Dendritic cell treated with granulocyte-macrophage colony-stimulating factor and Interleukin-4, amounts not matched to agents 40 ng/mL and 50 ng/mL, for 4 days (primary cell): ENCODE measurements around the gene RASSF1.
A peak's percentile ranks its signal among the peaks of the same experiment; 100 is the strongest.

Experiments
- H3K27ac Mint-ChIP-seq: one replicate; pipeline ENCODE4 v1.8.0; 2022; ENCODE audit warnings: mild to moderate bottlenecking, mixed read lengths
- H3K27me3 Mint-ChIP-seq: one replicate; pipeline ENCODE4 v1.8.0; 2022; ENCODE audit warnings: mild to moderate bottlenecking, mixed read lengths
- H3K36me3 Mint-ChIP-seq: one replicate; pipeline ENCODE4 v1.8.0; 2022; ENCODE audit warnings: low read depth, mixed read lengths
- H3K4me1 Mint-ChIP-seq: one replicate; pipeline ENCODE4 v1.8.0; 2022; ENCODE audit warnings: low read depth, mixed read lengths
- H3K4me3 Mint-ChIP-seq: one replicate; pipeline ENCODE4 v1.8.0; 2022; ENCODE audit warnings: mild to moderate bottlenecking, moderate library complexity, mixed read lengths
- H3K9me3 Mint-ChIP-seq: one replicate; pipeline ENCODE4 v1.8.0; 2022; ENCODE audit warnings: mixed read lengths
- intact Hi-C: fragments of 100-400 bp; cut with micrococcal nuclease; formaldehyde crosslinking; loops from one replicate; pipeline ENCODE4 v1.15.0; 2022

RASSF1 gene

DNA sequence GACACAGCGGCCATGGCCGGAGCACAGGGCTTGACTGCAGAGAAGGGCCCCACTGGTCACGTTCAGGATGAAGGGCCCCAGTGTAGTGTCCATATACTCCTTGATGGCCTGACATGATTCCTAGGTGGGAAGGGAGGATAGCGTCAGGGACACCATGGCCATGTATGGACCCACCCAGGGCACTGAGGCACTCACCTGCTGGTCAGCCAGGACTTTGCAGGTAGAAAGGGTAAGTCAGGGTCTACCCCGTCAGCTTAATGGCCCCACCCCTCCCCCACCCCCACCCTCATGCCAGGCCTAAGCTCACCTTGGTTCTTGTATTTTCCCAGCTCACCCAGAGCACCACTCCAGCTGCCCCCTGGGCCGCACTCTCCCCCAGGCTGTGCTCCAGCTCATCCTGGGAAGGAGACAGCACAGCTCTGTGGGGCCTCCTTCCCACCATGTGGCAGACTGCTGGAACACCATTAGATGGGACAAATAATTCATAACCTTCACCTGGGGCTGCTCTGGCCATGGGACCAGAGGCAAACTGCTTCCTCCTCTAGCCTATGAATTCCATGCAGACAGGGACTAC, 39.9 kb downstream of the RASSF1 start:
- Mint-ChIP-seq H3K4me1 (peaks cover 41% of the 10 kb centered on the region), H3K27me3 (no peaks in the 10 kb centered on the region), H3K27ac (peak overlapping the region; percentile 96), H3K36me3 (peaks cover 19% of the 10 kb centered on the region), H3K4me3 (peak overlapping the region; percentile 86), H3K9me3 (no peaks in the 10 kb centered on the region)
- intact Hi-C loops: no loop called here

DNA sequence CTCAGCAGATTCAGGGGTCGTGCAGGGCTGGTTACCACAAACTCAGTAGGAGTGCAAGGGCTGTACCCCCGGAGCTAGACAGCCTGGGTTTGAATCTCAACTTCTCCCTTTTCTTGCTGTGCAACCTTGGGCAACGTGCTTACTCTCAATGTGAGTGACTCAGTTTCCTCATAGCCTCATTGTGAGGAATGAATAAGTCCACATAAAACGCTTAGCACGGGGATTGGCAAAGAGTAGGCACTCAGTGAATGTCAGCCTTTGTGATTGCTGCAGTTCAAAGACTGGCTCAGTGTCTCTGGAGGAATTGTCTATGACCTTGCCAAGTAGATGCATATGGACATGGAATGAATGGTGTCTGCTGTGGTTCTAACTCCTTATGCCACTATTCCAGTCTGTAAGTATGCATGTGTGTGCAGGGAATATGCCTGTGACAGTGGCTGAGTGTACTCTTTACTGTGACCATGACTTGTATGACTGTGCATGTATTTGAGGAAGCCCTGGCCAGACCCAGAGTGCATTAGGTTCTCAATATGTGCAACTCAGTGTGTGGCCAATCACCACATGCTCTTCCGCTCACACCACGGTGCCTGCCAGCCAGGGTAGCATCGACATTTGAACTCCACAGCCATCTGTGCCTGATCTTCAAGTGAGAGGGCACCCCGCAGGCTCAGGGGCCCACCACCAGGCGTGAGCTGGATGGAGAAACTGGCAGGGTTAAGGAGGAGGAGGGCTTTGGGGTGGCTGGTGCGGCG, 40.5 kb downstream of the RASSF1 start:
- Mint-ChIP-seq H3K36me3 (peaks cover 19% of the 10 kb centered on the region), H3K4me1 (peaks cover 41% of the 10 kb centered on the region), H3K27ac (peak overlapping the region; percentile 96), H3K9me3 (no peaks in the 10 kb centered on the region), H3K4me3 (peak overlapping the region; percentile 86), H3K27me3 (no peaks in the 10 kb centered on the region)
- intact Hi-C loops: loop anchor here (1.0 kb wide), 1 partner anchor 21 kb away; no protein-coding TSS in a partner anchor

DNA sequence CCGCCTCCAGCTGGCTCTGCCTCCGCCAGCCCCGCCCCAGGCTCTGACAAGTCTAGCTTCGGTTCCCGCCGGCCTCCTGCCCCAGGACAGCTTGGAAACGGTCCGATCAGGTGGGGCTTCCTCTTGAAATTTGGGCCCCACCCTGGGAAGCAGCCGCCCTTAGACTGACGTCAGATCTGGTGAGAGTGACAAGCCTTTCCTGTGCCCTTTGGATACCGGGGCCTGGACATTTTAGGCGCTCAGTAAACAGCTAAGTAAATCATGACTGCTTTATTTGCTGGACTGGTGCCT, 41.1 kb downstream of the RASSF1 start:
- intact Hi-C loops: loop anchor here (1.0 kb wide), 1 partner anchor 22 kb away; no protein-coding TSS in a partner anchor
- Mint-ChIP-seq H3K36me3 (peaks cover 19% of the 10 kb centered on the region), H3K9me3 (no peaks in the 10 kb centered on the region), H3K27ac (peak overlapping the region; percentile 96), H3K4me1 (peaks cover 41% of the 10 kb centered on the region), H3K27me3 (no peaks in the 10 kb centered on the region), H3K4me3 (peak overlapping the region; percentile 86)

GRCh38 chr3:50298836-50299637, 41.6 kb downstream of the RASSF1 start, which contains the start of the genes HYAL3 and NAA80:
Gene HYAL3 (minus strand): TSS chr3:50299405. CDS start chr3:50295602, 3,803 bp downstream.
Gene NAA80 (minus strand): TSS chr3:50299405. CDS start chr3:50297463, 1,942 bp downstream.
- intact Hi-C loops: loop anchor here (1.0 kb wide), 1 partner anchor 22 kb away; no protein-coding TSS in a partner anchor
- H3K27ac Mint-ChIP-seq: peak within 1 kb of the TSS; percentile 96
- no peaks in the 10 kb centered on the region for H3K27me3 Mint-ChIP-seq
- H3K36me3 Mint-ChIP-seq: peaks cover 19% of the 10 kb centered on the region
- peak within 1 kb of the TSS; percentile 86 for H3K4me3 Mint-ChIP-seq
- no peaks in the 10 kb centered on the region for H3K9me3 Mint-ChIP-seq
- H3K4me1 Mint-ChIP-seq: peaks cover 41% of the 10 kb centered on the region

DNA sequence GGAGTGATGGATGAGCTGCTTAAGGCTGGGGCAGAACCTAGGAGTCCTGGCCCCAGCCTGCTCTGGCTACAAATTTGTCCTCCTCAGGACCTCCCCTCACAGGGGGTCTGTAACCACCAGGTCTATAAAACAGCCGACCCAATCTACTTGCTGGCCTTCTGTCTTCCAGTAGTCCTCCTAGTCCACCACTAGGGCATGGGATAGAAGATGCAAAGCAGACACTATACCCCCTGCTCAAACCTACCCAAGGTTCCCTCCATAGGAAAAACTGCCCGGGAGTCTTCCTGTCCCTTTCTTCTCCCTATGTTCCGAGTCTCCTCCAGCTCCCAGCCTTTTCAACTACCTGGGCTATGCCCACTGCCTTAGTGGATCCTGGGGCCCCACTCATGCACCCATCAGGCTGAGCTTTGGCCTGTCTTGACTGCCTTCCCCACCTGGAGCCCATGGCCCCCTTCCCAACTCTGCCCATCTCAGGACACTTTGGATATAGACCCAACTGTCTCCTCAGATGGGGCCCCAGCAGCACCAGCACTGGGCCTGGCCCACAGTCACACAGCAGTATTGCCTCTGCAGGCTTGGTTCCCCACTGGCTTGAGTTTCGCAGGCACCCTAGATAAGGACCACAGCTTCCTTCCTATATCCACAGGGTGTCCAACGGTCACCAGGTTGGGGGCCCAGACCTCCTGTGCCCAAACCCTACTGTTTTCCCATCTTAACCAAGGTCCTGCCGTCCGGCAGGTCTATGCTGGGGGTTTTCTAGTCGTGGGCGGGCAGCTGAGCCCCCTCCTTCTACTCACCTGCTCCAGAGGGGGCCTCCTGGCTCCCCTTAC, 42.5 kb downstream of the RASSF1 start:
- intact Hi-C loops: no loop called here
- Mint-ChIP-seq H3K36me3 (peaks cover 19% of the 10 kb centered on the region), H3K9me3 (no peaks in the 10 kb centered on the region), H3K4me1 (peaks cover 37% of the 10 kb centered on the region), H3K27me3 (no peaks in the 10 kb centered on the region), H3K27ac (peak overlapping the region; percentile 96), H3K4me3 (peak overlapping the region; percentile 86)

DNA sequence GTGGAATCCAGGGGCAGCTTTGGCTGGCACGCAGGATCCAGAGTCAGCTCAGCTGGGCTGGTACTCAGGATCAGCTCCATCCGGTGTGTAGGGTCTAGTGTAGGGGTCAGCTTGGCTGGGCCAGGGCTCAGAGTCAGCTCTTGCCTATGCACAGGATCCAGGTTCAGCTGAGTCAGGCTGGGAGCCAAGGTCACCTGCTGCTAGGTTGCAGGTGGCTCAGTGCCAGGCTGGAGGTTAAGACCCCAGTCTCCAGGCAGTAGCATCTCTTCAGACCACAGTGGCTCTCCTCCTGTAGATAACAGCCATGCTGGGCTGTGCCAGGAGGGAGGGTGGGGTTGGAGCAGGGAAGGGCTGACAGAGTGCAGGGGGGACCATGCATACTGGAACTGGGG, 43.3 kb downstream of the RASSF1 start:
- no peak overlapping the region for H3K4me3 Mint-ChIP-seq
- H3K9me3 Mint-ChIP-seq: no peaks in the 10 kb centered on the region

DNA sequence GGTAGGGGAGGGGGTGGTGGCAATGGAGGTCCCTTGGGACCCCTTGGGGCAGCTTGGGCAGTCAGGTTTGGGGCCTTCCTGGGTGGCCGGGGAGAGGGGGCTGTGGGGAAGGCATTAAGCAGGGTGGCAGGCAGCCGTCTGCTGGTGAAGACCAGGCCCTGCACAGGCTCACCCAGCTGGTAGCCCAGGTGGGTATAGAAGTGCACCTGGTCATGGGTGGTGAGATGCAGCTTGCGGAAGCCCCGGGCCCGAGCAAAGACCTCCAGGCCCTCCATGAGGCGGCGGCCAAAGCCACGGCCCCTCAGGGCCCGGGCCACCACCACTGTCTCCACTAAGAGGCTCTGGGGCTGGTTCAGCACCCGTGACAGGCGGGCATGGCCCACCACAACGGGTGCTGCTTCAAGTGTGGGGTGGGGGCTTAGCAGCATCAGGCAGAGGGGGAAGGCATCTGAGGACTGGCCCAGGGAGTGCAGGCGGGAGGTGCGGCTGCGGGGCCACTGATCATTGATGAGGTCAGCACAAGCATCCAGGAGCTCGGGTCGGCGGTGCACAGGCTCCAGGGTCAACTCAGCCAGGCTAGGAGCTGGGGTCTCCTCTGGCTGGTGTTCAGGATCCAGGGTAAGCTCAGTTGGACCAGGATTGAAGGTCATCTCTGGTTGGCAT, 43.8 kb downstream of the RASSF1 start:
- peaks cover 19% of the 10 kb centered on the region for H3K36me3 Mint-ChIP-seq
- no peaks in the 10 kb centered on the region for H3K27me3 Mint-ChIP-seq
- no peaks in the 10 kb centered on the region for H3K9me3 Mint-ChIP-seq
- H3K4me3 Mint-ChIP-seq: no peak overlapping the region
- no peak overlapping the region for H3K27ac Mint-ChIP-seq
- intact Hi-C loops: no loop called here
- peaks cover 35% of the 10 kb centered on the region for H3K4me1 Mint-ChIP-seq

More for the DNA sequence above, 43.3 kb downstream of the RASSF1 start:
- Mint-ChIP-seq H3K36me3 (peaks cover 19% of the 10 kb centered on the region), H3K27ac (peak overlapping the region; percentile 96), H3K4me1 (peaks cover 37% of the 10 kb centered on the region), H3K27me3 (no peaks in the 10 kb centered on the region)
- intact Hi-C loops: no loop called here

DNA sequence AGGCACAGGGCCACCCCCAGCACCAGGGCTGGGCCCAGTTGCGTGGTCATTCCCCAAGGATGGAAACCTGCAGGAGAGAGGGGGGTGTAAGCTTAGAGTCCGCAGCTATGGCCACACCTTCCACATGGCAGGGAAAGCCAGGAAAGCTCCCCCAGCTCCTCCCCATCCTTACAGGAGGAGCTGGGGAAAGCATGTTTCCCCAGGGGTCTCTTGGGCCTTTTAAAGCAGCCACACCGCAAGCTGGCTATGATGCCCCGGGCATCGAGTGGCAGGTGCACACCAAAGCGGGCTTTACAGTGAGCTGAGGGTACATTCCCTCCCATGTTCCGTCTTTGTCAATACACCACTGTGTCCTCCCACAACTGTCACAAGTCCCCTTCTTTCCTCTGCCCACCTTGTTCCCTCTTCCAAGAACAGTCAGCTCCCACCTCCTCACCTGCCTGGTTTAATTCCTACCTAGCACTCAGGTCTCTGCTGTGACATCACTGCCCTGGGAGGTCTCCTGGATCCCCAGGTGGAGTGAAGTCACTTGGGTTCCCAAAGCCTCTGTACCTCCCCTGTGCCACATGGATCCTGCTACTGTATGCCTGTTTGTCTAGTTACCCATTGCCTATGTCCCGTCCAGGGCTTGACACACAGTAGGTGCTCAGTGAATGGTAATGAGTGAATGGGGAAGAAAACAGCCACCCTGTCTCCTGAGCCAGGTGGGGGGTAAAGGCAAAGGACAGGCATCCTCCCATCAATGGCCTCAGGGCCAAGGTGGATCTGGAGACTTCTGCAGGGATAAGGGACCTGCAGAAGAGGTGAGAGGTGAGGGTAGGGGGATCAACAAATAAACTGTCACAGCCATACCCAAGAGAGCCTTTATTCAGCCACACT, 44.8 kb downstream of the RASSF1 start:
- peaks cover 19% of the 10 kb centered on the region for H3K36me3 Mint-ChIP-seq
- no peak overlapping the region for H3K4me3 Mint-ChIP-seq
- intact Hi-C loops: no loop called here
- H3K27me3 Mint-ChIP-seq: no peaks in the 10 kb centered on the region
- peaks cover 38% of the 10 kb centered on the region for H3K4me1 Mint-ChIP-seq
- H3K27ac Mint-ChIP-seq: no peak overlapping the region
- H3K9me3 Mint-ChIP-seq: no peaks in the 10 kb centered on the region

DNA sequence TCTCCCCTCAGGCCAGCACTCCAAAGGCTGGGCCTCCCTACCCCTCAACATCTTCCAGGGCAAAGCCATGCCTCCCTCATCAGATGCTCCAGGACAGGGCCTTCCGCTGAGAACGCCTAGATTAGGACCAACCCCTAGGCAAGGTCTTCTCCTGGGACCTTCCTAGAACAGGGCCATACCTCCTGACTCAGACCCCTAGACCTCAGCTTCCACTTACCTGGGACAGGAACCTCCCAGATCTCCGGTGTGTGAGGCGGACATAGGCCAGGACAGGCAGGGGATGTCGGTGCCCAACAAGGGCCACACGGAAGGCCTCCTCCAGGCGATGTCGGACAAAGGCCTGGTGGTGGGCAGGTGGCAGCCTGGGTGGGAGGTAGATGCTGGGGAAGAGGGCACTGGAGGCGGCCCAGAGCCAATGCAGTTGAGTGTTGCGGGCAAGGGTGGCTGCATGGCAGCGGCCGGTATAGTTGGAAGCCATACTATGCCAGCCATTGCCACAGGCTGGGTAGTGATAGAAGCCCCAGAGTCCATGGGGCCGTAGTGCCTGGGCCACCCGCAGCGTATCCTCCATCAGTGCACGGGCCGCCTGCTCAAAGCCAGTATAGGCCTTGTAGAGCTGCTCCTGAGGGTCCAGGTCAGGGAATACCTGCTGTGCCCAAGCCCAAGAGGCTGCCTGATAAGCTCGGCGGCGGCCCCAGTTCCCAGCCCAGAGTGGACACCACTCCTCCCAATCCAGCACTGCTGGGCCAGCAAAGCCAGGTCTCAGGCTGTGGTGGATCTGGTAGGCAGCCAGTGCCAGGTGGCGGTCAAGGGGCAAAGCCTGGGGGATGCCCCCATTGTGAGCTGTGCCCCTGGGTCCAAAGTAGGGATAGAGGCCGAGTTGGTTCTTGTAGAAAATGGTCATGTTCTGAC, 45.9 kb downstream of the RASSF1 start:
- Mint-ChIP-seq H3K27ac (peak overlapping the region; percentile 22), H3K27me3 (no peaks in the 10 kb centered on the region)
- intact Hi-C loops: no loop called here

GRCh38 chr3:50294089-50294488, 46.5 kb downstream of the RASSF1 start:
- Mint-ChIP-seq H3K9me3 (no peaks in the 10 kb centered on the region), H3K4me3 (no peak overlapping the region), H3K4me1 (peaks cover 28% of the 10 kb centered on the region), H3K36me3 (peaks cover 33% of the 10 kb centered on the region), H3K27ac (peak overlapping the region; percentile 22), H3K27me3 (no peaks in the 10 kb centered on the region)
- intact Hi-C loops: no loop called here

More for the DNA sequence above, 45.9 kb downstream of the RASSF1 start:
- Mint-ChIP-seq H3K36me3 (peaks cover 29% of the 10 kb centered on the region), H3K9me3 (no peaks in the 10 kb centered on the region), H3K4me1 (peaks cover 28% of the 10 kb centered on the region), H3K4me3 (no peak overlapping the region)

- Mint-ChIP-seq H3K27me3 (no peaks in the 10 kb centered on the region), H3K4me1 (peaks cover 26% of the 10 kb centered on the region), H3K27ac (peak overlapping the region; percentile 80), H3K4me3 (no peak overlapping the region), H3K36me3 (peaks cover 37% of the 10 kb centered on the region), H3K9me3 (no peaks in the 10 kb centered on the region)
- intact Hi-C loops: no loop called here
Observed at GRCh38 chr3:50293079-50293801, 47.4 kb downstream of the RASSF1 start.
